GM11168 (cell line): ENCODE results near the gene MT1X.

Experiments used
- in situ Hi-C: fragments of 300-500 bp; cut with MboI; formaldehyde crosslinking; loops from one replicate; pipeline ENCODE4 v1.12.0; 2022; ENCODE audit warnings: low sequenced_read_pairs; ENCODE audit not compliant: unreplicated experiment

Gene MT1X

GRCh38 chr16:56681939-56682702 lies at the start of gene MT1X:
MT1X (plus strand) TSS chr16:56682470; CDS start chr16:56682541, 71 bp downstream.
- in situ Hi-C loops, result no loop called here

GRCh38 chr16:56632848-56633365 lies 49.4 kb upstream of the MT1X start:
- in situ Hi-C loops, result no loop called here

GRCh38 chr16:56633535-56633934 lies 48.7 kb upstream of the MT1X start:
- in situ Hi-C loops, result no loop called here

GRCh38 chr16:56634715-56635440 lies 47.4 kb upstream of the MT1X start:
- in situ Hi-C loops, result no loop called here

- in situ Hi-C loops, result no loop called here
Observed at GRCh38 chr16:56635441-56635967, 46.8 kb upstream of the MT1X start.

- in situ Hi-C loops, result no loop called here
Observed at GRCh38 chr16:56636616-56637413, 45.5 kb upstream of the MT1X start.

GRCh38 chr16:56637814-56638750 lies 44.2 kb upstream of the MT1X start, which contains the start of gene MT1A:
MT1A (plus strand) TSS chr16:56638666; CDS start chr16:56638739, 73 bp downstream.
- in situ Hi-C loops, result no loop called here

- in situ Hi-C loops, result no loop called here
Observed at GRCh38 chr16:56639045-56639444, 43.2 kb upstream of the MT1X start.

- in situ Hi-C loops, result no loop called here
Observed at GRCh38 chr16:56640076-56640475, 42.2 kb upstream of the MT1X start.

GRCh38 chr16:56641166-56641565 lies 41.1 kb upstream of the MT1X start:
- in situ Hi-C loops, result no loop called here

GRCh38 chr16:56643080-56643778 lies 39.0 kb upstream of the MT1X start:
- in situ Hi-C loops, result no loop called here

- in situ Hi-C loops, result no loop called here
Observed at GRCh38 chr16:56643833-56644232, 38.4 kb upstream of the MT1X start.

- in situ Hi-C loops, result no loop called here
Observed at GRCh38 chr16:56645311-56645710, 37.0 kb upstream of the MT1X start.

GRCh38 chr16:56645838-56646237 lies 36.4 kb upstream of the MT1X start:
- in situ Hi-C loops, result no loop called here

- in situ Hi-C loops, result no loop called here
Observed at GRCh38 chr16:56647641-56648431, 34.4 kb upstream of the MT1X start.

GRCh38 chr16:56649271-56649670 lies 33.0 kb upstream of the MT1X start:
- in situ Hi-C loops, result no loop called here

GRCh38 chr16:56649820-56650219 lies 32.5 kb upstream of the MT1X start:
- in situ Hi-C loops, result no loop called here

GRCh38 chr16:56651586-56651985 lies 30.7 kb upstream of the MT1X start, which contains the start of gene MT1B:
MT1B (plus strand) TSS chr16:56651886; CDS start chr16:56651954, 68 bp downstream.
- in situ Hi-C loops, result no loop called here
